K562 (cell line): ENCODE results near the gene NPB. TPM values are rescaled to one million over a fixed set of nuclear protein-coding genes. Genes with fewer than 3 reads are reported as not detected.
A peak's percentile ranks its signal among the peaks of the same experiment; 100 is the strongest.

Experiments used
- CHCHD3 ChIP-seq: fragments of 250-450 bp; sonication (Bioruptor Pico); IDR thresholded peaks from 2 replicates; pipeline ENCODE4 v2.1.2; 2022; ENCODE audit warnings: mild to moderate bottlenecking
- E2F3 ChIP-seq: fragments of 250-450 bp; sonication (Bioruptor Pico); IDR thresholded peaks from 2 replicates; pipeline ENCODE4 v1.4.0; 2020; ENCODE audit warnings: mild to moderate bottlenecking
- GTF2F1 ChIP-seq: IDR thresholded peaks from 2 replicates; pipeline ENCODE4 v1.6.1; 2011; ENCODE audit warnings: low read depth, low read length, improper control_type of control experiment
- HMGN3 ChIP-seq: IDR thresholded peaks from 2 replicates; pipeline ENCODE4 v1.6.1; 2011; ENCODE audit warnings: borderline replicate concordance, low read depth, mild to moderate bottlenecking, mixed read lengths, low read length; ENCODE audit not compliant: insufficient read length; ENCODE audit errors: extremely low read depth
- MEF2D ChIP-seq: conservative IDR thresholded peaks from 2 replicates; pipeline ENCODE4 v1.6.1; 2016; ENCODE audit warnings: low read depth, missing genetic modification characterization, missing compliant biosample characterization
- POLR3G ChIP-seq: IDR thresholded peaks from 2 replicates; pipeline ENCODE4 v1.6.1; 2011; ENCODE audit not compliant: insufficient read length, insufficient replicate concordance; ENCODE audit errors: extremely low read depth
- SOX6 ChIP-seq: fragments of 450-650 bp; IDR thresholded peaks from 2 replicates; pipeline ENCODE4 v1.6.1; 2014; ENCODE audit warnings: mild to moderate bottlenecking
- TAF7 ChIP-seq: fragments of 450-650 bp; IDR thresholded peaks from 2 replicates; pipeline ENCODE4 v1.6.1; 2016; ENCODE audit warnings: missing genetic modification characterization, missing compliant biosample characterization
- TAF9B ChIP-seq: fragments of 450-650 bp; IDR thresholded peaks from 2 replicates; pipeline ENCODE4 v1.6.1; 2018; ENCODE audit warnings: mild to moderate bottlenecking; ENCODE audit not compliant: partially characterized antibody
- ZFP36 ChIP-seq: fragments of 150-350 bp; IDR thresholded peaks from 2 replicates; pipeline ENCODE4 v1.6.1; 2018; ENCODE audit warnings: low read length, low read depth; ENCODE audit not compliant: partially characterized antibody
- ZNF124 ChIP-seq: sonication (generic); formaldehyde crosslinking; IDR thresholded peaks from 2 replicates; pipeline ENCODE4 v1.8.1; 2022; ENCODE audit warnings: missing genetic modification reagents
- ZNF134 ChIP-seq: fragments of 250-450 bp; sonication (Bioruptor Pico); conservative IDR thresholded peaks from 2 replicates; pipeline ENCODE4 v1.4.0; 2020
- ZNF232 ChIP-seq: sonication (generic); formaldehyde crosslinking; IDR thresholded peaks from 2 replicates; pipeline ENCODE4 v1.8.0; 2022; ENCODE audit warnings: mild to moderate bottlenecking, missing genetic modification reagents
- ZNF408 ChIP-seq: fragments of 250-450 bp; sonication (Bioruptor Pico); IDR thresholded peaks from 2 replicates; pipeline ENCODE4 v1.4.0; 2020; ENCODE audit warnings: low read depth, mild to moderate bottlenecking, moderate library complexity
- polyA plus RNA-seq, 8 experiments: library from polyadenylated mRNA; depleted of rRNA in 4 of 8; stranded (reverse) in 5 of 8; unstranded in 3 of 8; fragments of >200 nt; fragmentation: Nextera tagmentation in 2 of 8; fragmentation: Illumina TruSeq in 1 of 8; extraction: Ambion mirVana in 2 of 8; extraction: Trizol in 1 of 8; gene quantifications; 2 replicates each; pipeline versions ENCODE4 v1.2.1 to v1.2.3, GENCODE V29; 2011 to 2014; ENCODE audit warnings: inconsistent platforms in 1 of 8, missing spikeins in 1 of 8
- total RNA-seq, 7 experiments: library from RNA; depleted of rRNA in 6 of 7; stranded (reverse); fragments of >200 nt in 6 of 7; fragmentation: Illumina TruSeq in 2 of 7; extraction: Trizol in 2 of 7; gene quantifications; 2 replicates each; pipeline versions ENCODE4 v1.2.1 to v1.2.3, GENCODE V29; 2011 to 2021; ENCODE audit warnings: low replicate concordance in 1 of 7
- TF ChIP-seq, protein P1 (sequence below), 2 experiments: fragments of 450-650 bp; IDR thresholded peaks; 2 replicates each; pipeline ENCODE4 v1.6.1; 2018; ENCODE audit warnings: mild to moderate bottlenecking in 2 of 2, low read depth in 1 of 2; ENCODE audit not compliant: partially characterized antibody in 2 of 2
- TF ChIP-seq, protein P2 (sequence below): sonication (generic); formaldehyde crosslinking; IDR thresholded peaks from 2 replicates; pipeline ENCODE4 v1.8.0; 2022; ENCODE audit warnings: missing genetic modification reagents, mild to moderate bottlenecking, borderline replicate concordance
- TF ChIP-seq, protein P3 (sequence below): fragments of 200-800 bp; sonication (Bioruptor generic); IDR thresholded peaks from 2 replicates; pipeline ENCODE4 v1.6.1; 2017; ENCODE audit warnings: missing genetic modification characterization, missing compliant biosample characterization
- TF ChIP-seq, protein P4 (sequence below): sonication (generic); formaldehyde crosslinking; IDR thresholded peaks from 2 replicates; pipeline ENCODE4 v1.8.1; 2023; ENCODE audit warnings: mild to moderate bottlenecking, missing genetic modification reagents

The NPB gene
- total and polyA plus RNA-seq, 9 of the 15 experiments (the other 6 are each of a cell fraction or from before 2014, with no cell fraction given), result 0.03 to 0.61 (median 0.14) TPM; not detected in 2

DNA sequence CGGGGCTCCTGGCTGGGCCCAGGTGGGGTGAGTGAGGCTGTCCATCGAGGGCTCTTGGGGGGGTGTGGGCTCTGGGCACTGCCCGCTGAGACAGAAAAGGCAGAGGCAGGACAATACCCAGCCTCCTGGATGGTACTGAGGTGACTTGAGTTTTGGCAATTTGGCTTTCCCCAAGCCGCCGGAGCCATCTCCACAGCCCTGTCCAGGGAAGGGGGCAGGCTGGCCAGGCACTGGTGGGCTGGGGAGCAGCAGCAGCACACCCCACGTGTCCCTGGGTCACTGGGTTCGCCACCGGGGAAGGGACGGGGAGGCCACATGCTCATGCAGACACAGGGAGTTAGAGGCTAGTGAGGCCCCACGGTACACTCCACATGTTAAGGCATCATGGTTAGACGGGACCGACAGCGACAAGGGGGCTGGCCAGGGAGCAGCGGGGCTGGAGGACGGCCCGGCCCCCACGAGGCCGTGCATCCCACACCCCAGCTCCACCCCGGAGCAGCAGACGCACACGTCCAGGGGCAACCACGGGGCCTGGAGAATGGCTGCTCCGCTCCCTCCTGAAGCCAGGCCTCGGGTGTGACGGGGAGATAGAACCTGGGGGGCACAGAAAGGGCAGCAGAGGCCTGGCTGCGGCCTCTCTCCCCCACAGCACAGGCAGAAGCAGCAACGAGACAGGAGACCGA lies 33.9 kb upstream of the NPB start (continued):
- TF ChIP-seq, protein P1, sequence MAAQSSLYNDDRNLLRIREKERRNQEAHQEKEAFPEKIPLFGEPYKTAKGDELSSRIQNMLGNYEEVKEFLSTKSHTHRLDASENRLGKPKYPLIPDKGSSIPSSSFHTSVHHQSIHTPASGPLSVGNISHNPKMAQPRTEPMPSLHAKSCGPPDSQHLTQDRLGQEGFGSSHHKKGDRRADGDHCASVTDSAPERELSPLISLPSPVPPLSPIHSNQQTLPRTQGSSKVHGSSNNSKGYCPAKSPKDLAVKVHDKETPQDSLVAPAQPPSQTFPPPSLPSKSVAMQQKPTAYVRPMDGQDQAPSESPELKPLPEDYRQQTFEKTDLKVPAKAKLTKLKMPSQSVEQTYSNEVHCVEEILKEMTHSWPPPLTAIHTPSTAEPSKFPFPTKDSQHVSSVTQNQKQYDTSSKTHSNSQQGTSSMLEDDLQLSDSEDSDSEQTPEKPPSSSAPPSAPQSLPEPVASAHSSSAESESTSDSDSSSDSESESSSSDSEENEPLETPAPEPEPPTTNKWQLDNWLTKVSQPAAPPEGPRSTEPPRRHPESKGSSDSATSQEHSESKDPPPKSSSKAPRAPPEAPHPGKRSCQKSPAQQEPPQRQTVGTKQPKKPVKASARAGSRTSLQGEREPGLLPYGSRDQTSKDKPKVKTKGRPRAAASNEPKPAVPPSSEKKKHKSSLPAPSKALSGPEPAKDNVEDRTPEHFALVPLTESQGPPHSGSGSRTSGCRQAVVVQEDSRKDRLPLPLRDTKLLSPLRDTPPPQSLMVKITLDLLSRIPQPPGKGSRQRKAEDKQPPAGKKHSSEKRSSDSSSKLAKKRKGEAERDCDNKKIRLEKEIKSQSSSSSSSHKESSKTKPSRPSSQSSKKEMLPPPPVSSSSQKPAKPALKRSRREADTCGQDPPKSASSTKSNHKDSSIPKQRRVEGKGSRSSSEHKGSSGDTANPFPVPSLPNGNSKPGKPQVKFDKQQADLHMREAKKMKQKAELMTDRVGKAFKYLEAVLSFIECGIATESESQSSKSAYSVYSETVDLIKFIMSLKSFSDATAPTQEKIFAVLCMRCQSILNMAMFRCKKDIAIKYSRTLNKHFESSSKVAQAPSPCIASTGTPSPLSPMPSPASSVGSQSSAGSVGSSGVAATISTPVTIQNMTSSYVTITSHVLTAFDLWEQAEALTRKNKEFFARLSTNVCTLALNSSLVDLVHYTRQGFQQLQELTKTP (IDR thresholded peaks at IDR 0.05; ENCODE audit: low read depth in 1 of 2, partially characterized antibody in 2 of 2), result no peak
- TF ChIP-seq ZNF134, result 0 out of 2 replicates have a peak, but pooled peaks have one; percentile 30
- TF ChIP-seq E2F3 (CRISPR knock-in tag), result peak; percentile 12; the same call in 1 of the 2 replicates
- no peak for TF ChIP-seq GTF2F1
- TF ChIP-seq, protein P2, sequence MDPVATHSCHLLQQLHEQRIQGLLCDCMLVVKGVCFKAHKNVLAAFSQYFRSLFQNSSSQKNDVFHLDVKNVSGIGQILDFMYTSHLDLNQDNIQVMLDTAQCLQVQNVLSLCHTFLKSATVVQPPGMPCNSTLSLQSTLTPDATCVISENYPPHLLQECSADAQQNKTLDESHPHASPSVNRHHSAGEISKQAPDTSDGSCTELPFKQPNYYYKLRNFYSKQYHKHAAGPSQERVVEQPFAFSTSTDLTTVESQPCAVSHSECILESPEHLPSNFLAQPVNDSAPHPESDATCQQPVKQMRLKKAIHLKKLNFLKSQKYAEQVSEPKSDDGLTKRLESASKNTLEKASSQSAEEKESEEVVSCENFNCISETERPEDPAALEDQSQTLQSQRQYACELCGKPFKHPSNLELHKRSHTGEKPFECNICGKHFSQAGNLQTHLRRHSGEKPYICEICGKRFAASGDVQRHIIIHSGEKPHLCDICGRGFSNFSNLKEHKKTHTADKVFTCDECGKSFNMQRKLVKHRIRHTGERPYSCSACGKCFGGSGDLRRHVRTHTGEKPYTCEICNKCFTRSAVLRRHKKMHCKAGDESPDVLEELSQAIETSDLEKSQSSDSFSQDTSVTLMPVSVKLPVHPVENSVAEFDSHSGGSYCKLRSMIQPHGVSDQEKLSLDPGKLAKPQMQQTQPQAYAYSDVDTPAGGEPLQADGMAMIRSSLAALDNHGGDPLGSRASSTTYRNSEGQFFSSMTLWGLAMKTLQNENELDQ, result no peak
- no peak for TF ChIP-seq TAF7 (tag)
- no peak for TF ChIP-seq MEF2D (tag)
- peak; percentile 74 for TF ChIP-seq HMGN3
- no peak for TF ChIP-seq ZNF408 (CRISPR knock-in tag)
- no peak for TF ChIP-seq ZFP36
- no peak for TF ChIP-seq ZNF124
- no peak for TF ChIP-seq TAF9B
- no peak for TF ChIP-seq ZNF232 (CRISPR knock-in tag)
- TF ChIP-seq, protein P3, sequence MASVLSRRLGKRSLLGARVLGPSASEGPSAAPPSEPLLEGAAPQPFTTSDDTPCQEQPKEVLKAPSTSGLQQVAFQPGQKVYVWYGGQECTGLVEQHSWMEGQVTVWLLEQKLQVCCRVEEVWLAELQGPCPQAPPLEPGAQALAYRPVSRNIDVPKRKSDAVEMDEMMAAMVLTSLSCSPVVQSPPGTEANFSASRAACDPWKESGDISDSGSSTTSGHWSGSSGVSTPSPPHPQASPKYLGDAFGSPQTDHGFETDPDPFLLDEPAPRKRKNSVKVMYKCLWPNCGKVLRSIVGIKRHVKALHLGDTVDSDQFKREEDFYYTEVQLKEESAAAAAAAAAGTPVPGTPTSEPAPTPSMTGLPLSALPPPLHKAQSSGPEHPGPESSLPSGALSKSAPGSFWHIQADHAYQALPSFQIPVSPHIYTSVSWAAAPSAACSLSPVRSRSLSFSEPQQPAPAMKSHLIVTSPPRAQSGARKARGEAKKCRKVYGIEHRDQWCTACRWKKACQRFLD, result peak; percentile 59; the same call in 1 of the 2 replicates
- TF ChIP-seq, protein P4, sequence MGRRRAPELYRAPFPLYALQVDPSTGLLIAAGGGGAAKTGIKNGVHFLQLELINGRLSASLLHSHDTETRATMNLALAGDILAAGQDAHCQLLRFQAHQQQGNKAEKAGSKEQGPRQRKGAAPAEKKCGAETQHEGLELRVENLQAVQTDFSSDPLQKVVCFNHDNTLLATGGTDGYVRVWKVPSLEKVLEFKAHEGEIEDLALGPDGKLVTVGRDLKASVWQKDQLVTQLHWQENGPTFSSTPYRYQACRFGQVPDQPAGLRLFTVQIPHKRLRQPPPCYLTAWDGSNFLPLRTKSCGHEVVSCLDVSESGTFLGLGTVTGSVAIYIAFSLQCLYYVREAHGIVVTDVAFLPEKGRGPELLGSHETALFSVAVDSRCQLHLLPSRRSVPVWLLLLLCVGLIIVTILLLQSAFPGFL (CRISPR knock-in tag), result no peak
- TF ChIP-seq POLR3G, result no peak
- TF ChIP-seq CHCHD3, result no peak
- no peak for TF ChIP-seq SOX6
